ENCODE data around the gene SNX20.

Gene SNX20

GRCh38 chr16:50680556-50680893 lies 587 bp downstream of the SNX20 start:
- Histone ChIP-seq H3F3A (ENCODE audit: insufficient read depth) (no peaks in the 10 kb centered on the region), H3K36me3 (ENCODE audit: low read length) (no peaks in the 10 kb centered on the region), H3K27me3 (ENCODE audit: low read length) (no peaks in the 10 kb centered on the region), H3K27ac (ENCODE audit: low read depth, low read length) (no peak overlapping the region; the same call in 1 of the 2 replicates), H3K9me2 (replicated peaks; ENCODE audit: insufficient read depth, low read length) (no peaks in the 10 kb centered on the region), H3K4me2 (ENCODE audit: low read depth, low read length, poor library complexity, severe bottlenecking) (peak overlapping the region; percentile 51), H3K4me3 (ENCODE audit: insufficient read depth, low read length, poor library complexity, severe bottlenecking) (peak overlapping the region; percentile 42), H3K9me3 (ENCODE audit: insufficient read depth, low read length) (no peaks in the 10 kb centered on the region), H3K9ac (ENCODE audit: low read length) (peak overlapping the region; percentile 42), H3K79me2 (ENCODE audit: insufficient read depth, low read length) (no peaks in the 10 kb centered on the region), H2AFZ (ENCODE audit: low read depth, low read length, severe bottlenecking) (peak overlapping the region; percentile 90), H4K20me1 (ENCODE audit: low read depth, low read length) (no peaks in the 10 kb centered on the region)
- TF ChIP-seq EZH2phosphoT487 (conservative IDR thresholded peaks at IDR 0.05; ENCODE audit: low read length): no peak
- TF ChIP-seq, protein P1, sequence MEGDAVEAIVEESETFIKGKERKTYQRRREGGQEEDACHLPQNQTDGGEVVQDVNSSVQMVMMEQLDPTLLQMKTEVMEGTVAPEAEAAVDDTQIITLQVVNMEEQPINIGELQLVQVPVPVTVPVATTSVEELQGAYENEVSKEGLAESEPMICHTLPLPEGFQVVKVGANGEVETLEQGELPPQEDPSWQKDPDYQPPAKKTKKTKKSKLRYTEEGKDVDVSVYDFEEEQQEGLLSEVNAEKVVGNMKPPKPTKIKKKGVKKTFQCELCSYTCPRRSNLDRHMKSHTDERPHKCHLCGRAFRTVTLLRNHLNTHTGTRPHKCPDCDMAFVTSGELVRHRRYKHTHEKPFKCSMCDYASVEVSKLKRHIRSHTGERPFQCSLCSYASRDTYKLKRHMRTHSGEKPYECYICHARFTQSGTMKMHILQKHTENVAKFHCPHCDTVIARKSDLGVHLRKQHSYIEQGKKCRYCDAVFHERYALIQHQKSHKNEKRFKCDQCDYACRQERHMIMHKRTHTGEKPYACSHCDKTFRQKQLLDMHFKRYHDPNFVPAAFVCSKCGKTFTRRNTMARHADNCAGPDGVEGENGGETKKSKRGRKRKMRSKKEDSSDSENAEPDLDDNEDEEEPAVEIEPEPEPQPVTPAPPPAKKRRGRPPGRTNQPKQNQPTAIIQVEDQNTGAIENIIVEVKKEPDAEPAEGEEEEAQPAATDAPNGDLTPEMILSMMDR (IDR thresholded peaks at IDR 0.05; ENCODE audit: insufficient read depth, low read length, poor library complexity, severe bottlenecking): no peak

GRCh38 chr16:50679676-50680555 lies 1.2 kb downstream of the SNX20 start:
- H3K9me3 ChIP-seq (ENCODE audit: insufficient read depth, low read length): no peaks in the 10 kb centered on the region
- H4K20me1 ChIP-seq (ENCODE audit: low read depth, low read length): no peaks in the 10 kb centered on the region
- H3K27me3 ChIP-seq (ENCODE audit: low read length): no peaks in the 10 kb centered on the region
- no peak for TF ChIP-seq EZH2phosphoT487 (conservative IDR thresholded peaks at IDR 0.05; ENCODE audit: low read length)
- TF ChIP-seq, protein P1 (IDR thresholded peaks at IDR 0.05; ENCODE audit: insufficient read depth, low read length, poor library complexity, severe bottlenecking): no peak
- H3K9me2 ChIP-seq (replicated peaks; ENCODE audit: insufficient read depth, low read length): no peaks in the 10 kb centered on the region
- H3K4me2 ChIP-seq (ENCODE audit: low read depth, low read length, poor library complexity, severe bottlenecking): peak overlapping the region; percentile 51
- no peak overlapping the region for H3K27ac ChIP-seq (ENCODE audit: low read depth, low read length)
- H3K9ac ChIP-seq (ENCODE audit: low read length): peak overlapping the region; percentile 42; the same call in 1 of the 2 replicates
- H3K4me3 ChIP-seq (ENCODE audit: insufficient read depth, low read length, poor library complexity, severe bottlenecking): no peak overlapping the region
- H2AFZ ChIP-seq (ENCODE audit: low read depth, low read length, severe bottlenecking): no peak overlapping the region
- no peaks in the 10 kb centered on the region for H3K36me3 ChIP-seq (ENCODE audit: low read length)
- H3K79me2 ChIP-seq (ENCODE audit: insufficient read depth, low read length): no peaks in the 10 kb centered on the region
- no peaks in the 10 kb centered on the region for H3F3A ChIP-seq (ENCODE audit: insufficient read depth)

- H2AFZ ChIP-seq (ENCODE audit: low read depth, low read length, severe bottlenecking): no peak overlapping the region
- H3K36me3 ChIP-seq (ENCODE audit: low read length): no peaks in the 10 kb centered on the region
- no peak overlapping the region for H3K27ac ChIP-seq (ENCODE audit: low read depth, low read length)
- H3K9me3 ChIP-seq (ENCODE audit: insufficient read depth, low read length): no peaks in the 10 kb centered on the region
- H3F3A ChIP-seq (ENCODE audit: insufficient read depth): no peaks in the 10 kb centered on the region
- H4K20me1 ChIP-seq (ENCODE audit: low read depth, low read length): no peaks in the 10 kb centered on the region
- no peaks in the 10 kb centered on the region for H3K79me2 ChIP-seq (ENCODE audit: insufficient read depth, low read length)
- H3K27me3 ChIP-seq (ENCODE audit: low read length): no peaks in the 10 kb centered on the region
- H3K9ac ChIP-seq (ENCODE audit: low read length): no peak overlapping the region
- no peak overlapping the region for H3K4me3 ChIP-seq (ENCODE audit: insufficient read depth, low read length, poor library complexity, severe bottlenecking)
- TF ChIP-seq, protein P1 (IDR thresholded peaks at IDR 0.05; ENCODE audit: insufficient read depth, low read length, poor library complexity, severe bottlenecking): no peak
- no peak for TF ChIP-seq EZH2phosphoT487 (conservative IDR thresholded peaks at IDR 0.05; ENCODE audit: low read length)
- H3K4me2 ChIP-seq (ENCODE audit: low read depth, low read length, poor library complexity, severe bottlenecking): no peak overlapping the region
- no peaks in the 10 kb centered on the region for H3K9me2 ChIP-seq (replicated peaks; ENCODE audit: insufficient read depth, low read length)
These were observed 1.8 kb downstream of the SNX20 start for GRCh38 chr16:50679266-50679665.

Measured in SU-DHL-6 (cell line).